ENCODE results near the gene ATP4A.
A peak's percentile ranks its signal among the peaks of the same experiment; 100 is the strongest.
"Not testable (repeated sequence)": the region's sequence is repeated elsewhere in the genome, so short reads cannot be mapped to it uniquely, and the experiment has no call there.

ATP4A gene

GRCh38 chr19:35563207-35563829 is at the start of gene ATP4A:
TSS of gene ATP4A (minus strand) at chr19:35563658. CDS start at chr19:35563629, 29 bp downstream.
- peaks cover 2% of the 10 kb centered on the region for H3K9me3 ChIP-seq (ENCODE audit: low read length)
- no peak within 1 kb of the TSS for H3K4me3 ChIP-seq (ENCODE audit: low read length)
- H3K4me1 ChIP-seq (ENCODE audit: insufficient read depth, low read length), result no peaks in the 10 kb centered on the region
- peaks cover 37% of the 10 kb centered on the region for H3K27me3 ChIP-seq (ENCODE audit: insufficient read depth, low read length)
- no peak within 1 kb of the TSS for H2AFZ ChIP-seq (ENCODE audit: low read depth, low read length)
- no peaks in the 10 kb centered on the region for H3K36me3 ChIP-seq (ENCODE audit: insufficient read depth, low read length)

- Histone ChIP-seq H3K4me1 (ENCODE audit: insufficient read depth, low read length) (no peaks in the 10 kb centered on the region), H3K9me3 (ENCODE audit: low read length) (peaks cover 4% of the 10 kb centered on the region), H2AFZ (ENCODE audit: low read depth, low read length) (peak within 1 kb of the TSS; percentile 78), H3K4me3 (ENCODE audit: low read length) (peak within 1 kb of the TSS; percentile 95), H3K27me3 (ENCODE audit: insufficient read depth, low read length) (no peaks in the 10 kb centered on the region), H3K36me3 (ENCODE audit: insufficient read depth, low read length) (peaks cover 26% of the 10 kb centered on the region)
These were observed 49.3 kb upstream of the ATP4A start, which contains the start of gene HAUS5 for GRCh38 chr19:35612559-35613321. TSS of gene HAUS5 (plus strand) at chr19:35612735. CDS start at chr19:35612795, 60 bp downstream.

- Histone ChIP-seq H3K4me1 (ENCODE audit: insufficient read depth, low read length) (no peaks in the 10 kb centered on the region), H3K27me3 (ENCODE audit: insufficient read depth, low read length) (no peaks in the 10 kb centered on the region), H2AFZ (ENCODE audit: low read depth, low read length) (peak overlapping the region; percentile 78), H3K4me3 (ENCODE audit: low read length) (peak overlapping the region; percentile 95), H3K36me3 (ENCODE audit: insufficient read depth, low read length) (peaks cover 21% of the 10 kb centered on the region), H3K9me3 (ENCODE audit: low read length) (peaks cover 4% of the 10 kb centered on the region)
These were observed 48.7 kb upstream of the ATP4A start for GRCh38 chr19:35612224-35612558.

GRCh38 chr19:35609851-35610353 is 46.4 kb upstream of the ATP4A start:
- no peak overlapping the region for H3K4me3 ChIP-seq (ENCODE audit: low read length)
- peaks cover 5% of the 10 kb centered on the region for H3K36me3 ChIP-seq (ENCODE audit: insufficient read depth, low read length)
- no peaks in the 10 kb centered on the region for H3K4me1 ChIP-seq (ENCODE audit: insufficient read depth, low read length)
- no peak overlapping the region for H2AFZ ChIP-seq (ENCODE audit: low read depth, low read length)
- H3K9me3 ChIP-seq (ENCODE audit: low read length), result peaks cover 4% of the 10 kb centered on the region
- no peaks in the 10 kb centered on the region for H3K27me3 ChIP-seq (ENCODE audit: insufficient read depth, low read length)

- Histone ChIP-seq H3K27me3 (ENCODE audit: insufficient read depth, low read length) (no peaks in the 10 kb centered on the region), H3K4me1 (ENCODE audit: insufficient read depth, low read length) (no peaks in the 10 kb centered on the region), H3K9me3 (ENCODE audit: low read length) (peaks cover 4% of the 10 kb centered on the region), H2AFZ (ENCODE audit: low read depth, low read length) (no peak overlapping the region), H3K4me3 (ENCODE audit: low read length) (no peak overlapping the region), H3K36me3 (ENCODE audit: insufficient read depth, low read length) (no peaks in the 10 kb centered on the region)
These were observed 44.8 kb upstream of the ATP4A start for GRCh38 chr19:35608251-35608650.

- no peak overlapping the region for H3K4me3 ChIP-seq (ENCODE audit: low read length)
- H3K27me3 ChIP-seq (ENCODE audit: insufficient read depth, low read length), result no peaks in the 10 kb centered on the region
- peaks cover 4% of the 10 kb centered on the region for H3K9me3 ChIP-seq (ENCODE audit: low read length)
- H3K36me3 ChIP-seq (ENCODE audit: insufficient read depth, low read length), result no peaks in the 10 kb centered on the region
- H3K4me1 ChIP-seq (ENCODE audit: insufficient read depth, low read length), result no peaks in the 10 kb centered on the region
- H2AFZ ChIP-seq (ENCODE audit: low read depth, low read length), result no peak overlapping the region
These were observed 44.2 kb upstream of the ATP4A start for GRCh38 chr19:35607661-35608060.

GRCh38 chr19:35607170-35607569 is 43.7 kb upstream of the ATP4A start:
- H3K27me3 ChIP-seq (ENCODE audit: insufficient read depth, low read length); H3K9me3 ChIP-seq (ENCODE audit: low read length); H3K36me3 ChIP-seq (ENCODE audit: insufficient read depth, low read length); H3K4me3 ChIP-seq (ENCODE audit: low read length); H3K4me1 ChIP-seq (ENCODE audit: insufficient read depth, low read length); H2AFZ ChIP-seq (ENCODE audit: low read depth, low read length): not testable (repeated sequence)

GRCh38 chr19:35604436-35604835 is 41.0 kb upstream of the ATP4A start:
- not testable (repeated sequence) for H2AFZ ChIP-seq (ENCODE audit: low read depth, low read length); H3K9me3 ChIP-seq (ENCODE audit: low read length)

GRCh38 chr19:35601971-35602370 is 38.5 kb upstream of the ATP4A start:
- H3K27me3 ChIP-seq (ENCODE audit: insufficient read depth, low read length), result no peaks in the 10 kb centered on the region
- H3K4me3 ChIP-seq (ENCODE audit: low read length), result no peak overlapping the region
- no peak overlapping the region for H2AFZ ChIP-seq (ENCODE audit: low read depth, low read length)
- no peaks in the 10 kb centered on the region for H3K36me3 ChIP-seq (ENCODE audit: insufficient read depth, low read length)
- H3K4me1 ChIP-seq (ENCODE audit: insufficient read depth, low read length), result no peaks in the 10 kb centered on the region
- H3K9me3 ChIP-seq (ENCODE audit: low read length), result no peaks in the 10 kb centered on the region

More at GRCh38 chr19:35604436-35604835, 41.0 kb upstream of the ATP4A start:
- not testable (repeated sequence) for H3K4me3 ChIP-seq (ENCODE audit: low read length); H3K36me3 ChIP-seq (ENCODE audit: insufficient read depth, low read length); H3K4me1 ChIP-seq (ENCODE audit: insufficient read depth, low read length); H3K27me3 ChIP-seq (ENCODE audit: insufficient read depth, low read length)

- no peak overlapping the region for H3K4me3 ChIP-seq (ENCODE audit: low read length)
- no peaks in the 10 kb centered on the region for H3K9me3 ChIP-seq (ENCODE audit: low read length)
- peak overlapping the region; percentile 26 for H2AFZ ChIP-seq (ENCODE audit: low read depth, low read length)
- H3K36me3 ChIP-seq (ENCODE audit: insufficient read depth, low read length), result no peaks in the 10 kb centered on the region
- no peaks in the 10 kb centered on the region for H3K27me3 ChIP-seq (ENCODE audit: insufficient read depth, low read length)
- no peaks in the 10 kb centered on the region for H3K4me1 ChIP-seq (ENCODE audit: insufficient read depth, low read length)
These were observed 33.0 kb upstream of the ATP4A start for GRCh38 chr19:35596366-35596999.

- Histone ChIP-seq H3K36me3 (ENCODE audit: insufficient read depth, low read length) (no peaks in the 10 kb centered on the region), H3K4me3 (ENCODE audit: low read length) (no peak overlapping the region), H2AFZ (ENCODE audit: low read depth, low read length) (peak overlapping the region; percentile 26), H3K4me1 (ENCODE audit: insufficient read depth, low read length) (no peaks in the 10 kb centered on the region), H3K9me3 (ENCODE audit: low read length) (no peaks in the 10 kb centered on the region), H3K27me3 (ENCODE audit: insufficient read depth, low read length) (no peaks in the 10 kb centered on the region)
These were observed 32.5 kb upstream of the ATP4A start for GRCh38 chr19:35595928-35596327.

GRCh38 chr19:35595026-35595425 is 31.6 kb upstream of the ATP4A start:
- not testable (repeated sequence) for H3K4me3 ChIP-seq (ENCODE audit: low read length); H3K9me3 ChIP-seq (ENCODE audit: low read length); H2AFZ ChIP-seq (ENCODE audit: low read depth, low read length); H3K27me3 ChIP-seq (ENCODE audit: insufficient read depth, low read length); H3K36me3 ChIP-seq (ENCODE audit: insufficient read depth, low read length); H3K4me1 ChIP-seq (ENCODE audit: insufficient read depth, low read length)

GRCh38 chr19:35592226-35592625 is 28.8 kb upstream of the ATP4A start:
- Histone ChIP-seq H2AFZ (ENCODE audit: low read depth, low read length) (no peak overlapping the region), H3K9me3 (ENCODE audit: low read length) (no peaks in the 10 kb centered on the region)

More at GRCh38 chr19:35592226-35592625, 28.8 kb upstream of the ATP4A start:
- H3K4me3 ChIP-seq (ENCODE audit: low read length), result no peak overlapping the region
- H3K27me3 ChIP-seq (ENCODE audit: insufficient read depth, low read length), result no peaks in the 10 kb centered on the region
- H3K36me3 ChIP-seq (ENCODE audit: insufficient read depth, low read length), result no peaks in the 10 kb centered on the region
- peaks cover 6% of the 10 kb centered on the region for H3K4me1 ChIP-seq (ENCODE audit: insufficient read depth, low read length)
